ENCODE data around the gene VMAC. TPM values are rescaled to one million over a fixed set of nuclear protein-coding genes. Genes with fewer than 3 reads are reported as not detected.
A peak's percentile ranks its signal among the peaks of the same experiment; 100 is the strongest.

The VMAC gene
- total and polyA plus RNA-seq, 2 of the 13 experiments (the other 11 are each of a cell fraction or from before 2014, with no cell fraction given) = 2.4 TPM

GRCh38 chr19:5891572-5891937 lies 13.1 kb upstream of the VMAC start (continued):
- no peak for TF ChIP-seq MLXIP (CRISPR knock-in tag; IDR thresholded peaks at IDR 0.05; ENCODE audit: borderline replicate concordance)
- peak; percentile 31; the same call in 1 of the 2 replicates for TF ChIP-seq ZMYM3 (CRISPR knock-in tag; IDR thresholded peaks at IDR 0.05)
- TF ChIP-seq ZNF768 (CRISPR knock-in tag; IDR thresholded peaks at IDR 0.05) = peak; percentile 43; the same call in 1 of the 2 replicates

GRCh38 chr19:5891938-5892771 lies 12.5 kb upstream of the VMAC start:
- H3K27ac ChIP-seq (ENCODE audit: extremely low read length, insufficient read depth, low read length) = no peak overlapping the region
- ATAC-seq (peak; percentile 81), FAIRE-seq (peak; percentile 60), DNase-seq (ENCODE audit: low spot score) (no peak)
- in situ Hi-C loops (cut with HindIII; ENCODE audit: extremely low pct_ligation_motif_present, low pct_unique_long_range_greater_than_20kb) = loop anchor here (5.0 kb wide), 2 partner anchors 55 to 85 kb away; partner anchors contain the start of genes FUT6 and NRTN
- H3K4me2 ChIP-seq (ENCODE audit: low read depth, low read length) = peak overlapping the region; percentile 40; the same call in 1 of the 2 replicates
- H3K4me3 ChIP-seq (replicated peaks in 1 of 3; ENCODE audit: insufficient read depth in 1 of 3, low read depth in 2 of 3, low read length in 3 of 3) = peak overlapping the region in 1 of 3 experiments; percentile 14; a peak in 1 of 6 replicates
- BruUV-seq (replicated peaks) = no TSS peak
- 55% methylated on average over 13 of the region's 48 CpGs for WGBS (ENCODE audit: low lambda C conversion rate)
- no peaks in the 10 kb centered on the region for H3K79me2 ChIP-seq (ENCODE audit: insufficient read depth, low read length)
- H3K36me3 ChIP-seq (replicated peaks in 1 of 2; ENCODE audit: control insufficient read depth in 1 of 2, insufficient read depth in 2 of 2, low read length in 2 of 2) = peaks cover 7 to 25% of the 10 kb centered on the region in 2 experiments; a peak in 4 of 5 replicates
- H2AFZ ChIP-seq (ENCODE audit: low read length) = no peak overlapping the region
- H3K27me3 ChIP-seq (ENCODE audit: control insufficient read depth in 1 of 2, insufficient read depth in 2 of 2, low read length in 2 of 2) = no peaks in the 10 kb centered on the region
- POLR2A ChIA-PET = interaction anchor here (1.1 to 2.6 kb wide), 5 partner anchors 12 to 88 kb away, joined by 3 to 9 read pairs (median 7); partner anchors contain the start of genes FUT6 and NDUFA11
- intact Hi-C loops (cut with micrococcal nuclease; ENCODE audit: unreplicated experiment) = loop anchor here (1.0 to 2.0 kb wide), 3 partner anchors 21 to 88 kb away; partner anchors contain the start of gene FUT5
- peaks cover 44% of the 10 kb centered on the region for H3K4me1 ChIP-seq (ENCODE audit: insufficient read depth, low read length)
- H3K9me3 ChIP-seq (ENCODE audit: low read length) = no peaks in the 10 kb centered on the region
- CTCF ChIA-PET (ENCODE audit: low intra/inter-chr PET ratio, low total read pairs) = interaction anchor here (1.4 to 3.9 kb wide), 3 partner anchors 69 to 98 kb away, joined by 4 to 71 read pairs (median 5); partner anchors contain the start of gene NRTN
- no peaks in the 10 kb centered on the region for H4K20me1 ChIP-seq (ENCODE audit: insufficient read depth, low read length)
- H3K9ac ChIP-seq (ENCODE audit: insufficient read depth, low read depth, low read length) = 0 out of 2 replicates have a peak overlapping the region, but pooled peaks have one; percentile 17
- TF ChIP-seq AHDC1 (CRISPR knock-in tag; IDR thresholded peaks at IDR 0.05; ENCODE audit: borderline replicate concordance) (no peak), EHMT2 (IDR thresholded peaks at IDR 0.05; ENCODE audit: borderline replicate concordance, low read depth, low read length) (no peak), ZNF556 (CRISPR knock-in tag; IDR thresholded peaks at IDR 0.05; ENCODE audit: borderline replicate concordance) (no peak; the same call in 1 of the 2 replicates), ATF4 (CRISPR knock-in tag; IDR thresholded peaks at IDR 0.05) (no peak), HNRNPH1 (optimal IDR thresholded peaks at IDR 0.05; ENCODE audit: low read depth, low read length) (no peak)
